ENCODE results near the gene ARHGEF6. TPM values are rescaled to one million over a fixed set of nuclear protein-coding genes. Genes with fewer than 3 reads are reported as not detected.

Gene ARHGEF6
- total RNA-seq, 1 donor from 2014 or later: 0.98 TPM

DNA sequence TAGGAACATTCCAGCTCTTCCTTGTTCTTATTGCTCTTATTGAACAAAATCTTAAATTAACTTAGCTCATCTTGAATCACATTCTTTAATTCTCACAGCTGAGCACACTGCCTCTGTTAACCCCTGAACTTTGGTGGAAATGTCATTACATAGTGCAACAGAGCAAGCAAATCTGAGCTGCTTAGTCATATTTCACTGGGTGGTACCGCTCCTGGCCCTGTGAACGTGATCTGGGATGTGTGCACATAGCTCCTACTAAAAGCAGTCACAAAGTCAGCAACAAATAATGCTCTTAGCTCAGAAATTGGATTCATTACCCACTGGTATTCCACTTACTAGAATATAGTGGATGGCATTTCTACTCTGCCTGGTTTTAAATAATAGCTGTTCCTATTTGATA is 27.9 kb downstream of the ARHGEF6 start:
- Mint-ChIP-seq H3K4me3 (no peak overlapping the region), H3K36me3 (no peaks in the 10 kb centered on the region), H3K9me3 (peaks cover 17% of the 10 kb centered on the region), H3K27ac (no peak overlapping the region), H3K4me1 (no peaks in the 10 kb centered on the region), H3K27me3 (ENCODE audit: low read depth) (no peaks in the 10 kb centered on the region)
- TF ChIP-seq, protein P1, sequence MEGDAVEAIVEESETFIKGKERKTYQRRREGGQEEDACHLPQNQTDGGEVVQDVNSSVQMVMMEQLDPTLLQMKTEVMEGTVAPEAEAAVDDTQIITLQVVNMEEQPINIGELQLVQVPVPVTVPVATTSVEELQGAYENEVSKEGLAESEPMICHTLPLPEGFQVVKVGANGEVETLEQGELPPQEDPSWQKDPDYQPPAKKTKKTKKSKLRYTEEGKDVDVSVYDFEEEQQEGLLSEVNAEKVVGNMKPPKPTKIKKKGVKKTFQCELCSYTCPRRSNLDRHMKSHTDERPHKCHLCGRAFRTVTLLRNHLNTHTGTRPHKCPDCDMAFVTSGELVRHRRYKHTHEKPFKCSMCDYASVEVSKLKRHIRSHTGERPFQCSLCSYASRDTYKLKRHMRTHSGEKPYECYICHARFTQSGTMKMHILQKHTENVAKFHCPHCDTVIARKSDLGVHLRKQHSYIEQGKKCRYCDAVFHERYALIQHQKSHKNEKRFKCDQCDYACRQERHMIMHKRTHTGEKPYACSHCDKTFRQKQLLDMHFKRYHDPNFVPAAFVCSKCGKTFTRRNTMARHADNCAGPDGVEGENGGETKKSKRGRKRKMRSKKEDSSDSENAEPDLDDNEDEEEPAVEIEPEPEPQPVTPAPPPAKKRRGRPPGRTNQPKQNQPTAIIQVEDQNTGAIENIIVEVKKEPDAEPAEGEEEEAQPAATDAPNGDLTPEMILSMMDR (IDR thresholded peaks at IDR 0.05; ENCODE audit: unreplicated experiment): no peak
- DNase-seq (ENCODE audit: low spot score in 2 of 2, unreplicated experiment in 2 of 2): no peak

DNA sequence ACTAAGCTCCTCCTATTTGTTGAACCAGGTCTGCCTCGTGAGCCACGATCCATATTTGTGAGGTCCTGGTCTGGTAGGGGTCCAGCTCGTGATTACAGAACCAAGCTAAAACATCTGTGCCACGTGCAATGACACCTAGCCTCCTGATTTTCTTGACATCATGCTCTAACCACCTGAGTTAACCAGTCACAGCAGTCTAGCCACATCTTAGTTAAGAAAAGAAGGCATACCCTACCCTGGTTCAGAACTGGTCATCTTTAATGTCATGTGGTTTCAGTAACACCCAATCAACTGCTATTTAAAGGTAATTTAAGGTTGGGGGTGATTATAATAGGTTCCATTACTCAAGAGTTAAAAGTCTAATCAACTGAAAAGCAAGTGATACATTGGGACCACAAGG is 28.4 kb downstream of the ARHGEF6 start:
- Mint-ChIP-seq H3K4me1 (no peaks in the 10 kb centered on the region), H3K27me3 (ENCODE audit: low read depth) (no peaks in the 10 kb centered on the region), H3K27ac (no peak overlapping the region), H3K36me3 (no peaks in the 10 kb centered on the region), H3K4me3 (no peak overlapping the region), H3K9me3 (peaks cover 14% of the 10 kb centered on the region)
- TF ChIP-seq, protein P1 (IDR thresholded peaks at IDR 0.05; ENCODE audit: unreplicated experiment): no peak
- DNase-seq (ENCODE audit: low spot score in 2 of 2, unreplicated experiment in 2 of 2): no peak

DNA sequence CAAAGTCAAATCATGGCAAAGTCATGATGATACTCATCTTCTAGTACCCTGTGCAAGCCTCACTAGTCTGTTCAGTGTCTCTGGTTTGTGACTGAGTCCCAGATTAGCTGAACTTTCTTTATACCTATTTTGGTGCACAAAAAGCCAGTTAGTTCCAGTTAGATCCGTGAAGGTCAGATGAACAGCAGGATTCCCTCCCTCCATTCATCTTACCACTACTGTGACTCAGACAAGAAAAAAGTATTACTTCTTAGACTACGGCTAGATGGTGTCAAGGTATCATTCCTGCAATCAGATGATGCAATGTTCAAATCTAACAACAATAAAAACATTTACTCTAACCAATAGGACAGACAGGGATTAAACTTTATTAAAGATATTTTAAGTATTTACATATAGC is 30.4 kb downstream of the ARHGEF6 start:
- Mint-ChIP-seq H3K36me3 (no peaks in the 10 kb centered on the region), H3K9me3 (peaks cover 5% of the 10 kb centered on the region), H3K27me3 (ENCODE audit: low read depth) (no peaks in the 10 kb centered on the region), H3K4me3 (no peak overlapping the region), H3K27ac (no peak overlapping the region), H3K4me1 (no peaks in the 10 kb centered on the region)
- no peak for DNase-seq (ENCODE audit: low spot score in 2 of 2, unreplicated experiment in 2 of 2)
- TF ChIP-seq, protein P1 (IDR thresholded peaks at IDR 0.05; ENCODE audit: unreplicated experiment): no peak

DNA sequence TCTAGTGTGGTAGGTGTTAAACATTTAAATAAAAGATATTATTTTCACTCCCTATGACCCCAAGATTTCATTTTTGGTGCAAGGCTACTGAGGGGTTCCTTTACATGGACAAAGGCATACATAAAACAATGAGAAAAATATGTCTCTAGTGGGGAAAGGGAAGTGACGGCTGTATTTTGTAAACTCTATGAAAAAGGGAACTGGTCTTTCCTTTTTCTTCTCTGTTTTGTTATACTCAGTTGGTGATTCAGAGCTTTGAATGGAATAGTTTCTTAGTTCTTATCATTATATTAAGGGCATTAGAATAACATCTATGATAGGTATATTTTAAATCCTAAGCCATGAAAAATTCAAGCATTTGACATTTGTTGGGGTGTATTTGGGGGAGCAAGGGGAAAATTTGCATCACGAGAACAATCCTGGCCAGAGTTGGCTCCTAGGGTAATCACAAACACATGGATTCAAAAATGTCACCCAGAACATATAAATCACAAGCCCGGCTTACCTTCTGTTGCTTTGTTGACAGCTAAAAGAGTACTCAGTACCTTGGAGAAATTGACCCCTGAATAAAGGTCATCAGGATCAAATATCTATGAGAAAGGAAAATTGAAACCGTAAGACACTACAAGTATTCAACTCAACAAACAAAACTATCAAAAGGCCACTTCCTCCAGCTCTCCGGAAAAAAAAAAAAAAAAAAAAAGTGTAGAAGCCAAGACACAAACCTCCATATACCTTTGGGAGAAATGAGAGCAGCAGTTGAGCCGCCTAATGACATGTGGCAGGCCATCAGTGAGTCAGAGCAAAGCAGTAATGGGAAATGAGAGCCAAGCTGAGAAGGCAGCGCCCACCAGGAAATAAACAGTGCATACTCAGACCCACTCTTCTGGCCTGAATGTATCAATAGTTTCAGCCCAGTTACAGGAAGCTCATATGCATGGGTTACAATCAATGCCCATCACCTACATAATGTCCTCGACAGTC is 33.4 kb downstream of the ARHGEF6 start:
- Mint-ChIP-seq H3K4me1 (no peaks in the 10 kb centered on the region), H3K9me3 (peaks cover 18% of the 10 kb centered on the region), H3K4me3 (no peak overlapping the region), H3K27me3 (ENCODE audit: low read depth) (no peaks in the 10 kb centered on the region), H3K27ac (no peak overlapping the region), H3K36me3 (no peaks in the 10 kb centered on the region)
- TF ChIP-seq, protein P1 (IDR thresholded peaks at IDR 0.05; ENCODE audit: unreplicated experiment): no peak
- no peak for DNase-seq (ENCODE audit: low spot score in 2 of 2, unreplicated experiment in 2 of 2)

DNA sequence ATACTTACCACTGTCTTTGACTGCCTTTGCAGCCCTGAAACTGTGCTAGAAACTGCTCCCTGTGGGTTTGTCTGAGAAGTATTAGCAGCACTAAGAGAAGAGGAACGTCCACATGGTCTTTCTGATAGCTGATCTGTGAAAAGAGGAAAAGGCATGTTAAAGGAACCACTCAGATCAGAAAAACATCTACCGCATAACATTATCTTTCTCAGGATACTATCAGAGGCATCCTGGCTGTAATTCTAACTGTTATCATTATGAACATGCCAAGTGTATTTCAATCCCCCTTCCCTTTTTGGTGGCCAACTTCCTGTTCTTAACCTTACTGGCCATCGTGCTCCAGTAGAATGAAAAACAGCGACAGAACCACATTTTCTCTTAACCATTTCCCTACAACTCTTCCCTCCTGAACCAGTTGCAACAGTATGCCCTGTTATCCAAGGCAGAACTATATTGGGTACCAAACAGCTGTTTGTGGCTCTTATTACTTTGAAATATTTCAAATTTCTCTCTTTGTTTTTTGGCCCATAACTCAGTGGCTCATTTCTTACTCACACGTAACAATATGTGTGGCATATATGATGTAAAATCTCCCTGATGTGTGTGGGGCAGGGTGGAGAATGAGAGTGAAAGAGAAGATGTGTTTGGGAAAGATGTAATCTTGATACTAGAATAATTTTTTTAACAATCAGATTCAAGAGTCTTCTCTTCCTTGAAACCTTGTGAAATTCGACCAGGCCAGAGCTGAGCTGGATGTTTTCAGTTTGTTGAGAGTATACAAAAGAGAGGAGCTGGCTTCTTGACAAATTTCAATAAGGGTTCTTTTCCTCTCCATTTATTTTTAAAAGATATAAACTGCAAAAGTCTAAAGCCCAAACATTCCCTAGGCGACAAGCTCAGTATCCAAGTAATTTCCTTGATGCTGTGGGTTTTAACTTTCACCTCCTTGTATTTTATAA is 35.2 kb downstream of the ARHGEF6 start:
- H3K4me3 Mint-ChIP-seq: no peak overlapping the region
- H3K36me3 Mint-ChIP-seq: no peaks in the 10 kb centered on the region

More for the DNA sequence above, 35.2 kb downstream of the ARHGEF6 start:
- DNase-seq (ENCODE audit: low spot score in 2 of 2, unreplicated experiment in 2 of 2): no peak
- no peaks in the 10 kb centered on the region for H3K27me3 Mint-ChIP-seq (ENCODE audit: low read depth)
- H3K27ac Mint-ChIP-seq: no peak overlapping the region
- TF ChIP-seq, protein P1 (IDR thresholded peaks at IDR 0.05; ENCODE audit: unreplicated experiment): no peak
- H3K9me3 Mint-ChIP-seq: peaks cover 18% of the 10 kb centered on the region
- no peaks in the 10 kb centered on the region for H3K4me1 Mint-ChIP-seq
